Stimulated activated CD4-positive, alpha-beta T cell treated with anti-CD3 and anti-CD28 coated beads, Interleukin-4, amount 100 ng/mL, for 4 hours (primary cell): ENCODE results near the gene RAB34.

ENCODE experiments used
- DNase-seq, 2 experiments: peaks; one replicate each; pipeline ENCODE4 v3.0.0-alpha.2; 2020

Gene RAB34

DNA sequence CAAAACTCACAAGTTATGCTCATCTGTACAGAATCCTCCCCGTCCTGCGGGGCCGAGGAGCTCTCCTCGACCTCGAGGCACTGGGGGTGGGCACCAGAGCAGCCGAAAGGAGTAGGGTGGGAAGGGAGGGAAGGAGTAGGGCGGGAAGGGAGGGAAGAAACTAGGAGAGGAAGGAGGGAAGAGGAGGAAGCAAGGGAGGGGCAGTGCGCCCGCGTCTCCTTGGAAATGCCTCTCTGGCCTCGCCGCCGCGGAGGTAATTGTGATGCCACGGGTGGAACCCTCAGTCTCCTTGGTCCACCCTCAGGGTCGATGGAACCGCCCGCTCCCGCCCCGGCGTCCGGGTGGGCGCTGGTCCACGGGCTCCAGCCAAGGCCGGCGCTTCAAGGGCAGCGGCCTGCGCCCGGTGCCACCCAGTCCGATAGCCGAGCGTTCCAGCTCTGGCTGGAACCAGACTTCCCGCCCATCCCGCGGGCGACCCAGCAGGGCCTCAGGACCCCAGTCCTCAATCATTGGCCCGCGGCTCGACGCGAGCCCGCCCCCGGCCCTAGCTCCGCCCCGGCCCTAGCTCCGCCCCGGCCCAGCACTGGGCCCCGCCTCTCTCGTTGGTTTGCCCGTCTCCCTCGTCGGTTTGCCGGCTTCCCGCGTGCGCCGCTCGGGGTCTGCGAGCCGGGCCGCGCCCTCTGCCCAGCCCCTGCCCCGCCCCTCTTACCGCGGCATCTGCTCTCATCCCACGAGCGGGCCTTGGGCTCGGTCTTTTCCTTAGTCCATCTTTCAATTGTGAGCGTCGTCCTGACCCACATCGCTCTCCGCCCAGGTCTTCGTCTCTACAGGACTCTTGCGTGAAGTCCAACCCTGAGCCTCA is 6.6 kb downstream of the RAB34 start:
- DNase-seq, result peak; percentile 89

DNA sequence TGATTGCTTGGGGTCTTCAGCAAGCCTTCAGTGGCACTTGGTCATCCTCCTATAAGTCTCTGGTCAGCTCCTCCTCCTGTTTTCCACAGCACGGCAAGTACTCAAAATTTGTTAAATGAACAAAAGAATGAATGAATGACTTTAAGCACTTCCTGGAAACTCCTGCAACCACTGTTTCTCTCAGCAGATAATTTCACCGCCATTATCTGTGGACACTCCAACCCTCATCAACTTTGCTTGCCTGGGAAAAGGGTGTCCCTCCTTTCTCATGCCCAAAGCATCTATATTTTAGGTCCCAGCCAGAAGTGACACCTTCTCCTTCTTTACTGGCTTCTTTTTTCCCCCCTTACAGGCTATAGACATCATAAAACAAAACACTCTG is 10.3 kb downstream of the RAB34 start:
- DNase-seq, result no peak

DNA sequence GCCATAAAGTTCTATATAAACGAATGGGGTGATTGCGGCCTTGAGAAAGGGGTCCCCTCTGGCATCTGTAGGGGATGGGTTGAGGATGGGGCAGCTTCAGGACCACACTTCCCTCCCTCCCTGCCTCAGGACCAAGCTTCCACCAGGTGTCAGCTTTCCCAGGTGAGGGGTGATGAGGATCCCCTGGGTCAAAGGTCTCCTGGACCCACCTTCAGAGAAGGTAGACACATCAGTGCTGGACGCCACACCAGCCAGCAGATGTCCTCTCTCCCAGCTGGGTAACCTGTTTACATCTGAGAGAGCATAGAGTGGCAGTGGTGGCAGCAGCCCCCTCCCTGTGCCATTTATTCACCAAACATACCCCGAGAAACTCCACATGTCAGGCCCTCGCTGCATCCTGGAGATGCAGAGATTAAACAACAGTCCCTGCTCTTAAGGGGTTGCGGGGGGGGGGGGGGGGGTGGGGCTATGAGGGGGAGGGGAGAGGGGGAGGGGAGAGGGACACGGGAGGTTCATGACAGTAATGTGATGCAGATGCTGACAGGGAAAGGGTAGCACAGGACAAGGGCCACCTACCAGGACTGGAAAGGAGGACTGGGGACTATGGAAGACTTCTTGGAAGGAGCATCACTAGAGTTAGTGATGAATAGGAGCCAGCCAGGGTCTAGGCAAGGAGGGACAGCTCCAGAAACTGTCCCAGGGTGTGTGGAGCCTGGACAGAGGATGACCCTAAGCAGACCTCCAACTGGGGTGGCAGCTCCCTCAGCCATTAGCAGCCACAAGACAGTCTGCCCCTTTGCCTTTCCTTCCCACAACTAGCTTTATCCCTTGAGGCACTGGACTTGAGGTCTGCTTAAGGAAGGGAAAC is 11.0 kb downstream of the RAB34 start:
- no peak for DNase-seq

DNA sequence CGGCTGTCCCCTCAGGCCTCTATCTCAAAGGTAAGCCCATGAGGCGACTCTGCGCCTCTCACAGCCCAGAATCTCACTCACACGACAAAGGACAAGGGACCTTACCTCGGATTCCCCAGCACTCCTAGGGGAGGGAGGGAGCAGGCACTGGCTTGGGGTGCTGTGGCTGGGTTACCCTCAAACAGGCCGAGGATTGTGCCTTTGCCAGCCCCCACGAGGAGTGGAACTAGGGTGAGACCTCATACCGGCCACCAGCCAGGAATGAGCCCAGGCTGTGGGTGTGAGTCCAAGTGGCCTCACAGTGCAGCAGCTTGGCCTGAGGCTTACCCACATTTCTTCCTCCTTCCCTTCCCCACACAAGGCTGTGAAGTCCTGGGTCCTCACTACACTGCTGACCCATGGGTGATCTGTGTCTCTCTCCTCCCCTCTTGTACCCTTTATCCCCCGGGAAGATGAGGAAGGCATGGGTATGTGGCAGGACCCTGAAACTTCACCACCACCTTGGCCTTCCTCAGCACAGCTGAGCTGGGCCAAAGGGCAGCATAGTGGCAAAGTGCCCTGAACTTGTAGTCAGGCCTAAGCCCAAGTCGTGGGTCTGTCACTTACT is 11.8 kb downstream of the RAB34 start:
- DNase-seq, result no peak

DNA sequence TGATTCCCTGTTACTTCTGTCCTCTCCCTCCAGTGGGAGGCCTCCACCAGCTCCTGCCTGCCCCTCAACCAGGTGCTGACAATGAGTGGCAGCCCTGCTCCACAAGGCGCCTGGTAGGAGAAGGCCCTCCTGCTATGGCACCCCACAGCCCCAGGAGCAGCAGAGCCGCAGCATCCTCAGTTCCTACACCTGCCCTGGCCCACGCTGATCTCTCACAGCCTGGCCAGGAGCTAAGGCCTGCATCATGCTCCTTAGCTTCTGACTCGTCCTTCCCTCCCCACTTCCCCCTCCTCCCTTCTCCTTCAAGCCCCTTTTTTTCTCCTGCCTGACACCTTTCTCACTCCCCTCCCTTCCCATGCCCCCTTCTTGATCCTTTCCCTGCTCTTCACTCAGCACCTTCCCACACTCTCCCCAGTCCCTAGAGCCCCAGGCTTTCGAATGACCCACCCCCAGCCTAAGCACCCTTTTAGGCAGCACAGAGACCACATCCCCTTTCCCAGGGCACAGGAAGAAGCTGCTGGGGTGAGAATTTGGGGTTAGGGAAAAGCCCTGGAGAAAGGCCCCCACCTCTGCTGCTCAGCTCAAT is 12.5 kb downstream of the RAB34 start:
- DNase-seq, result no peak

DNA sequence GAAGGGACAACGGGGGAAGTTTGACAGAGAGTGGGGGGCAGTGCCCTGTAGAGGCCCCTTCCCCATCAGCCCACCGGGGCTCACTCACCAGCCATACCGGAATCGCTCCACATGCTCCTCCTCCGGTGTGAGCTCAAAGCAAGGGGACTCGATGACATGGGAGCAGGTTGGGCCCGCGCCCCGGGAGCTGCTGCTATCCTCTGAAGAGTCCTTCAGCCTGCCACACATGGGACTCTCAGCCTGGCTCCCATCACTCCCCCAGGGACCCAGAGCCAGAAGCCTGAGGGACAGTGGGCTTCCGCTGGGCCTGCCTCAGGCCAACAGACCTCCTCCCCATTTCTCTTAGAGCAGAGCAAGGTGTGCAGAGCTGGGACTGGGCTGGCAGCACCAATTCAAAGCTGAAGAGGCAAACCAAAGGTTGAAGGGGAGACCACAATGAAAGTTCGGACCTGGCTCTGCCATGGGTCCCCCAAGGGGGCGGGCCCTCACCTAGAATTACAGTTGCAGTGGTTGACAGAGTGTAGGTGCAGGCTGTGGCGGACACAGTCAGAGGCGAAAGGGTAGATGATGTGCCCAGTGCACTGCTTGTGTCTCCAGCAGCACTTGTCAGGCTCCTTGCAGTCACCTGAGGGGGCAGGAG is 13.3 kb downstream of the RAB34 start:
- DNase-seq, result no peak

DNA sequence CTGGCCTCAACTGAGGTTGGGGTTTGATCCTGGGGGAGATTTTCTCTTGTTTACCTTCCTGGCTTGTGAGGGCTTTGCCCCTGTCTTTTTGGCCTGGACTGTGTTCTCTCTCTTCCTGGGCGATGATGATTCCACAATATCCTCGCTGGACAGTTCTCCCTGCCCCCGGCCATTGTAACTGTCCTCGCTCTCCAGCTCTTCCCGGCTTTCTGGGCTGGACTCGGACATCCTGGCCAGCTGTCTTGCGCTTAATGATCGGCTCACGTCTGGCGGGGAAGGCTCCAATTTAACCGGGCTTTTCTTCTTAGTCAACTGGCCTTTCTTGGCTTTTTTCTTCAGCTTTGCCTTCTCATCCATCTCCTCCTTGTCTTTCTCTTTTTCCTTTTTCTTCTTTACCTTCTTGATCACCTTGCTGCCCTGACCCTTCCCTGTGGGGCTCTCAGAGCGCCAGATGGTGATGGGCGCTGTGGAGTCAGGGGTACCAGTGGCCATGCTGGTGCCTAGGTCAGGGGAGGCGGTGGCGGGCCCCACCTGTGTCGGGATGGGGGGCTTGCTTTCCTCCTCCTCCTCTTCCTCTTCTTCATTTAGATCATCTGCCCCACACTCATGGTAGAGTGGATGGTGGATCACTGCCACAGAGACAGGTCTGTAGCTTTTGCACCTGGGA is 14.0 kb downstream of the RAB34 start:
- no peak for DNase-seq

DNA sequence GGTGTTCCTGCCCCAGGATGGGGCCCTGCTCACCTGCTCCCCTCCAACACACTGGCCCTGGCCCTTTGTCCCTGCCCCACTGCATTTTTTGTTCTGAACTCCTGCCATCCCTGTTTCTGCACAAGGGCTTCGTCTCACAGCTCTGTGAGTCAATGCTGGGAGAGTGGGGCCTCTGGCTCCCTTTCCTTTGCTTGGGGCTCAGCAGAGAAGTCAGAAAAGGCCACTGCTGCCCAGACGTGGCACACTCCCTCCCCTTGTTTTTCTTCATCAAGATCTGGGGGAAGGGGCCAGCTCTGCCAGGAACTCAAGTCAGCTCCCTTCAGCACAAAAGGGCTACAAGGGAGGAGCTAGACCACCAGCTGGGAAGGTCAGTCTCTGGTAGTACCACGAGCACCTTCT is 14.9 kb downstream of the RAB34 start:
- DNase-seq, result no peak

DNA sequence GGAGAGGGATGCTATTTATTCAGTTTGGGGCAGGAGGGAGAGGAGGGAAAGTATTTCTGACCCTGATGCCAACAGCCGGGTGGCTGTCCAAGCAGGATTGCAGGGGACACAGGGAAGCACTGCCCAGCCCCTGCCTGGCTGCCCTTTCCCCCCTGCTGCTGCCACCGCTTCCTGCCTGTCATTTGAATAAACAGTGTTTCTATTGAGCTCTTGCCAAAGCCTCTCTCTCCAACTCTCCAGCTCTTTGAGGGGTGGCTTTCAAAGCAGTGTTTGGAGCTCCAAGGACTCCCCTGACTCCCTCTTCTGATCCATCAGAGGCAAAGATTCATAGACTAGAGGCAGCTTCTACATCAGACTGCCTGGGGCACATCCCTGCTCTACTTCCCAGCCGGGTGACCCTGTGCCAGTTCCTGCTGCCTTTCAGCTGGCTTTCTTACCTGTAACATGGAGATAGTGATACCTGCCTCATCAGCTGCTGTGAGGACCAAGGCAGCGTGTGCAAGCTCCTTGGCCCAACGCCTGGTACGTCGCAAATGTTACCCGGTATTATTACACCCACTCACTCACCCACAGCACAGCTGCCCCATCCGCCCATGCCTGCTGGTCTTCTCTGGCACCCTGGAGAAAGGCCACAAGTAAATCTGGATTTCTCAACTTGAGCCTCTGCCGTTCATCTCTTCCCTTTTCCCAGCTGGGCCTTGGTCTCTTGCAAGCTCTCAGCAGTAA is 15.5 kb downstream of the RAB34 start:
- DNase-seq, result no peak

DNA sequence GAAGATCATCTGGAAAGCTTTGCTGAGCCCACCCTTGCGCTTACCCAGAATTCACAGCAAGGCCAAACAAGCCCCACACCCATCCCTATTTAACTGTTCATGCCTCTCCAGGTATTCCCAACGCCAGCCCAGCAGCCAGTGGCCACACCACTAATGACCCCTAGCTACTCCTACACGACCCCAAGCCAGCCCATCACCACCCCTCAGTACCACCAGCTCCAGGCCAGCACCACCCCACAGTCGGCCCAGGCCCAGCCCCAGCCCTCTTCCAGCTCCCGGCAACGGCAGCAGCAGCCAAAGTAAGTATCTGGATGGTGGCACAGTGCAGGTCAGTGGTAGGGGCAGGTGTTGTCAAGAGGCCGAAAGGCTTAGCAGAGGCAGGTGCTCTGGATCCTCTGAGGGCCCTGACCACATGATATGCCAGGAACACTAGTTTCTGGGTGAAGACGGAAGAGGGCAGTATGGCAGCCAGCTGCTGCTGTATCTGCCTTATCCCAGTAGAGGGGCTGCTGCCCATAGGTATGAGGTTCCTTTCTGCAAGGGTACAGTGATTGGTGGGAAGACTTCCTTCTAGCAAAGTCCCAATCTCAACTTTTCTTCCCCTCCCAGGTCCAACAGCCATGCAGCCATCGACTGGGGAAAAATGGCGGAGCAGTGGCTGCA is 16.7 kb downstream of the RAB34 start:
- DNase-seq, result no peak

DNA sequence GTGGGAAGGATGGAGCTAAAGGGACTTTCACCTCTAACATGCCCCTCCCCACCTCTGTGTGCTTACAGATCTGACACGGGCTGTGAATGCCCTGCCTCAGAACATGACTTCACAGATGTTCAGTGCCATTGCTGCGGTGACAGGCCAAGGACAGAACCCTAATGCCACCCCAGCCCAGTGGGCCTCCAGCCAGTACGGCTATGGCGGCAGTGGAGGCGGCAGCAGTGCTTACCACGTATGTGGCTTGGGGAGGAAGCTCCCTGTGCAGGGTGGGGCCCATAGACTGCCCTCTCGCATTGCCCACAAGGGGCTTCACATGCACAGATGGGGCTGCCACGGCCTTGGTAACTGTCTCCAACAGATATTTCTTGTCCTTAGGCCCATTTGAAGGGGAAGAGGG is 17.4 kb downstream of the RAB34 start:
- DNase-seq, result no peak

DNA sequence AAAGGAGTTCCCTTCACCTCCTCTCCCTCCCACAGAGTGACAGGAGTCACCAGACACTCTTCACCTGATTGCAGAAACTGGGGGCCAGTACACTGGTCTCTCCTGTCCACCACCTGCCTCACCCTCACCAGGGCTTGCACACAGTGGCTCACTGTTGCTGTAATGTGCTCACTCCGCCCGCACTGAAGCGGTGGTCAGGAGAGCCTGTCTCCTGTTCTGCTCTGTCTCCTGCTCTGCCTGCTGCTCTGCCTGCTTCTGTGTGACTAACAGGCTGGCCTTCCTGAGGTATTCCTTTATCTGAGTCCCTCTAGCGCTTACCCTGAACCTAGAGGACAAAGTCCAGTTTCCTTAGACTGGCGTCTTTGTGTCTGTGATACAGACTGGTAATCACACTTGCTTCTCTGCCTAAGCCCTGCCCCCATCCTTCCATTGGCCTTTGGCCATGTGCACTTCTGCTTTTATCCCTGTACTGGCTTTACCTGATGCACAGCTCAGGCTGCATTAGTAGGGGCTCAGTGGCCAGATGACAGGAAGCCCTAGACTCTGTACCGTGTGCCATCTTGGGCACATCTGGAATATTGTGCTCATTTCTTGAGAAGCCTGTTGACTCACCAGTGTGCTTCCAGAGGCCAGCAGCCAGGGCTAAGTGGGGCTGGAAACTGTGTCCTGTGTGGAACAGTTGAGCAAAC is 19.3 kb downstream of the RAB34 start:
- DNase-seq, result no peak

DNA sequence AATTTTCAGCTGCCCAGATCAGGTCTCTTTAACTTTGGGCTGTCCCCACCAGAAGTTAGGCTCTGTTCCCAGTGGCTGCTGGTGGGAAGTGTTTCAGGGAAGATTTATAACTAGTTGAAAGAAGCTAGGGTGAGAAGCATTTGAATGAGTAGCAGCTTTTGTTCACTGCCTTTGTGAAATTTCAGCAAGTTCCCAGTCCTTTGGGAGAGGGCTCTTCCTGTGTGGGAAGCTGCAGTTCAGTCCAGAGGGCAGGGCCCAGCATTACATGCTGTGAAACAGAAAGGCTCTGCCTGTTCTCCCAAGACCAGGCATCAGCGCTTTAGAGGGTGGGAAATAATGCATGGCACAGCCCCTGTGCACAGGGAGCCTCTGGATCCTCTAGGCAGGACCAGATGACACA is 23.8 kb downstream of the RAB34 start:
- no peak for DNase-seq

DNA sequence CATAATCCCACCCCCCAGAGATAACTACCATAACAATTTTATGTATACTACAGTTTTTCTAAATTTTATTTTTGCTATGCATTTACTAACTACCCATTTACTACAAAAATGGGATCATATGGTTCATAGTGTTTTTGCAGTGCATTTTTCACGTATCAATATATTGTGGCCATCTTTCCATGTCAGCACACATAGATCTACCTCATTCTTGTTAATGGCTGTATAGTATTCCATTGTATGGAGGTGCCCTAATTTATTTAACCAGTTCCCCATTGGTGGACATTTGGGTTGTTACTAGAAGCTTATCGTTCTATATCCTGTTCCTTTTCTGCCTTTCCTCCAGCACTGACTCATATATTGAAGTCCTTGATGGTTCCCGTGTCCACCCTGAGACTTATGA is 28.7 kb downstream of the RAB34 start:
- no peak for DNase-seq

DNA sequence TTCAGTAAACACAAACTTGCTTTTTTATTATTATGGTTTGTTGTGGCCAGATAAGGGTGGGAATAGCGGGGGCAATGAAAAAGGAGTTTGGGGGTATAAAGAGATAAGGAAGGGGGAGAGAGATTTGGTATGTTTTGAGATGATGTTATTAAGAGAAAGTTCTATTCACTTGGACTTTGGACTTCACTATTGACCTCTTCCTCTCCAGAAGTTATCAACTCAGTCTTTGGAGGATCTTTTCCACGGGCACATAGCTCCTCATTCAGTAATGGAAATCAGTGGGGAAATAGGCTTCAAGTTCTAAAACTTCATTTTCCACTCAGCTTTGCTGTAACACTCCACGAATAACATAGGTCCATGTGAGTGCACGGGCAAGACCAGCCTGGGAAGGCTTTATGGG is 29.2 kb downstream of the RAB34 start:
- no peak for DNase-seq

DNA sequence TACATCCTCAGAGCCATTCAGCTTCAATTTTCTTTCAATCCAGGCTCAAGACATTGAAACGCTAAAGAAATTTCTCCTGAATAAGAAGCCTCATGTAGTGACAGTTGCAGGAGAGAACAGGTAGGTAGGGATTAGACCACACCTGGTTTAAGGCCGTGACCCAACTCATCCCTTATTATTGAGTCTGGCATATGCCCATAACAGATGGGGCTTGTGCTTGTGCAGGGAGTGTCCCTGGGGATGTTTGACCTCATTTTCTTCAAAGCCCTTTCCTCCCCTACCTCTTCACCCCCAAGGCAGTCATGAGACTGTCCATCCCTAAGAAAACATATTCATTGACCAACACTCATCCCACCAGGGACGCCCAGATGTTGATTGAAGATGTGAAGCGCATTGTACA is 31.4 kb downstream of the RAB34 start:
- no peak for DNase-seq

DNA sequence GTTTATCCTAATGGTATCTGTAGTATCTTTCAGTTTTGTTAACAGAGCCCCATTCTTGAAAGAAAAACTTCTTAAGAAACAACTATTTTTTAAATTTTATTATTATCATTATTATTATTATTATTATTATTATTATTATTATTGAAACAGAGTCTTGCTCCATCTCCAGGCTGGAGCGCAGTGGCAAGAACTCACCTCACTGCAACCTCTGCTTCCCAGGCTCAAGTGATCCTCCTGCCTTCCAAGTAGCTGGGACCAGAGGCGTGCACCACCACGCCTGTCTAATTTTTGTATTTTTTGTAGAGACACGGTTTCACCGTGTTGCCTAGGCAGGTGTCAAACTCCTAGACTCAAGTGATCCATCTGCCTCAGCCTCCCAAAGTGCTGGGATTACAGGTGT is 32.3 kb downstream of the RAB34 start:
- no peak for DNase-seq

DNA sequence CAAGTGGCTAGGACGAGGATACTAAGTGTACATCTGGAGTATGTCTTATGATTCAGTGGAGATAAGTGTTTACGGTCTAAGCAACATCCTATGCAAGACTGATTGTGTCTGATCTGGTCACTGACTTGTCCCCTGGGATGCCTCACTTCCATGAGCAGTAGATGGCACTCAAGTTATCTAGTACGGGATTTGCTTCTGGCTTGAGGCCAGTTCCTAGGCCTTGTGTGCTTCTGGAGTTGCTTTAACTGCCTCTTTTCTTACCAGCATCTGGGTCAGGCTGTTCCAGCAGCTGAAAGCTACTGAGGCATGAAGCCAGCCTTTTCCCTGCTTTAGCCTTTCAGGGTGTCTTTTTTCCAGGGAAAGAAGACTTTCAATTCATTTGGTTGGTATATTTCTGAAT is 32.7 kb downstream of the RAB34 start:
- DNase-seq, result no peak

DNA sequence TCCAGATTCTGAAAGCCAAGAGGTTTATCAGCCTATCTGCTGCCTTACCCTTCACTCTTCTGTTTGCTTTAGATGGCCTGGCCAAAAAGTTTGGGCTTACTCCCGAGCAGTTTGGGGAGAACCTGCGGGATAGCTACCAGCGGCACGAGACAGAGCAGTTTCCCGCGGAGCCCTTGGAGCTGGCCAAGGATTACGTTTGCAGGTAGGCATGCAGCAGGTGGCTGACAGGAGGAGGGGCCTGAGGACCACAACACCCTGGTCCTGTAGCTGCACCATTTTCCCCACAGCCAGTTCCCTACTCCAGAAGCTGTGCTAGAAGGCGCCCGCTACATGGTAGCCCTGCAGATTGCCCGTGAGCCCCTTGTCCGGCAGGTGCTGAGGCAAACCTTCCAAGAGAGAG is 35.0 kb downstream of the RAB34 start:
- DNase-seq, result no peak

DNA sequence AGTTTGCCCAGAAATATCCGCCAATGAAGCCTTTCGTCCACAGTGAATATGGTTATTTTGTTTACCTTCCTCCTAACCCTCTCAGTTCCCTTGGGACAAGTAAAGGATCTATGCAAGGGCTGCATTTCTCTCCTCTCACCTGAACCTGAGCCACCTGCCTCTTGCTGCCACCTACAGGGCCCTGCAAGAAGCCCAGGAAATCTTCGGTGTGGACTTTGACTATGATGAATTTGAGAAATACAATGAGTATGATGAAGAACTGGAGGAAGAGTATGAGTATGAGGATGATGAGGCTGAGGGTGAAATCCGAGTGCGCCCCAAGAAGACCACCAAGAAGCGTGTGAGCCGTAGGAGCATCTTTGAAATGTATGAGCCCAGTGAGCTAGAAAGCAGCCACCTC is 41.7 kb downstream of the RAB34 start:
- DNase-seq, result no peak
